K562 (cell line): ENCODE measurements around the gene SIX1. TPM values are rescaled to one million over a fixed set of nuclear protein-coding genes. Genes with fewer than 3 reads are reported as not detected.
A peak's percentile ranks its signal among the peaks of the same experiment; 100 is the strongest.

Experiments
- CTCF ChIP-seq, 3 experiments: IDR thresholded peaks in 2 of 3; conservative IDR thresholded peaks in 1 of 3; 2 replicates each; pipeline ENCODE4 v1.5.1; 2011 to 2012; ENCODE audit warnings: low read length in 3 of 3, mild to moderate bottlenecking in 3 of 3, control low read depth in 2 of 3, improper control_type of control experiment in 1 of 3, inconsistent platforms in 1 of 3, low read depth in 1 of 3, mixed read lengths in 1 of 3, moderate library complexity in 1 of 3; ENCODE audit not compliant: insufficient read depth in 2 of 3
- EGR1 ChIP-seq: fragments of 450-650 bp; conservative IDR thresholded peaks from 2 replicates; pipeline ENCODE4 v1.6.1; 2017; ENCODE audit warnings: mild to moderate bottlenecking
- ESRRA ChIP-seq: fragments of 450-650 bp; IDR thresholded peaks from 2 replicates; pipeline ENCODE4 v1.6.1; 2014; ENCODE audit warnings: low read depth, mild to moderate bottlenecking, moderate library complexity, borderline replicate concordance
- NONO ChIP-seq, 2 experiments: fragments of 200-400 bp in 1 of 2; fragments of 450-650 bp in 1 of 2; formaldehyde crosslinking in 1 of 2; IDR thresholded peaks; 2 replicates each; pipeline ENCODE4 v1.6.1; 2017; ENCODE audit warnings: low read depth in 2 of 2, mild to moderate bottlenecking in 2 of 2, moderate library complexity in 2 of 2, low read length in 1 of 2
- STAT5A ChIP-seq: IDR thresholded peaks from 2 replicates; pipeline ENCODE4 v1.6.1; 2012; ENCODE audit warnings: low read length, inconsistent platforms, borderline replicate concordance
- ZNF174 ChIP-seq: fragments of 250-450 bp; sonication (Bioruptor Pico); IDR thresholded peaks from 2 replicates; pipeline ENCODE4 v1.4.0; 2020; ENCODE audit warnings: mild to moderate bottlenecking
- polyA plus RNA-seq, 8 experiments: library from polyadenylated mRNA; depleted of rRNA in 4 of 8; stranded (reverse) in 5 of 8; unstranded in 3 of 8; fragments of >200 nt; fragmentation: Nextera tagmentation in 2 of 8; fragmentation: Illumina TruSeq in 1 of 8; extraction: Ambion mirVana in 2 of 8; extraction: Trizol in 1 of 8; gene quantifications; 2 replicates each; pipeline versions ENCODE4 v1.2.1 to v1.2.3, GENCODE V29; 2011 to 2014; ENCODE audit warnings: inconsistent platforms in 1 of 8, missing spikeins in 1 of 8
- total RNA-seq, 7 experiments: library from RNA; depleted of rRNA in 6 of 7; stranded (reverse); fragments of >200 nt in 6 of 7; fragmentation: Illumina TruSeq in 2 of 7; extraction: Trizol in 2 of 7; gene quantifications; 2 replicates each; pipeline versions ENCODE4 v1.2.1 to v1.2.3, GENCODE V29; 2011 to 2021; ENCODE audit warnings: low replicate concordance in 1 of 7
- TF ChIP-seq, protein P1 (sequence below): fragments of 200-400 bp; formaldehyde crosslinking; IDR thresholded peaks from 2 replicates; pipeline ENCODE4 v1.6.1; 2017; ENCODE audit warnings: mild to moderate bottlenecking, low read depth, low read length, moderate library complexity
- TF ChIP-seq, protein P2 (sequence below): sonication (generic); formaldehyde crosslinking; IDR thresholded peaks from 2 replicates; pipeline ENCODE4 v1.8.0; 2022; ENCODE audit warnings: mild to moderate bottlenecking, missing genetic modification reagents, borderline replicate concordance

The SIX1 gene
- total and polyA plus RNA-seq, 9 of the 15 experiments (the other 6 are each of a cell fraction or from before 2014, with no cell fraction given) = 0.27 to 0.80 (median 0.45) TPM

DNA sequence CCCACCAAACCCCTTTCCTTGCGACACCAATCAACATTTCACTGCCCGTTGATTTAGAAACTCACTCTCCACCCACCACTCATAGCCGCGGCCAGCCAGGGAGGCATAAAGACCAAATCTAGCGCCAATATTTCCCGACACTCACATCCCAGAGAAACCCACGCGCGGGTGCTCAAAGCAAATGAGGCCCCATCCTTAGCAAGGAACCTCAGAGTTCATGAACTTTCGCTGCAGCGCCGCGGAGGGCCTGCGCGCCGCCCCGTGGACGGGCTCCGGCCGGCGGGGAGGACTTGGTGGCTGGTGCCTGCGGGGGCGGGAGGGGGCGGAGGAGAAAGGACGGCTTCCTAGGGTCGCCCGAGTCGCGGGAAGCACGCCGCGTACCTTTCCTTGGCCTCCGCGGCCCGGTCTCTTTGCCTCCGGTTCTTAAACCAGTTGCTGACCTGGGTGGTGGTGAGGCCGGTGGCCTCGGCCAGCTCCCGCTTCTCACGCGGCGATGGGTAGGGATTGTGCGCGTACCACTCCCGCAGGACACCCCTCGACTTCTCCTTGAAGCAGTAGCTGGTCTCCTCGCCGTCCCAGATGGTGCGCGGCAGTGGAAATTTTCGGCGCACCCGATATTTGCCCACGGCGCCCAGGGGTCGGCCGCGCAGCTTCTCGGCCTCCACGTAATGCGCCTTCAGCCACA lies 886 bp downstream of the SIX1 start (continued):
- TF ChIP-seq, protein P1, sequence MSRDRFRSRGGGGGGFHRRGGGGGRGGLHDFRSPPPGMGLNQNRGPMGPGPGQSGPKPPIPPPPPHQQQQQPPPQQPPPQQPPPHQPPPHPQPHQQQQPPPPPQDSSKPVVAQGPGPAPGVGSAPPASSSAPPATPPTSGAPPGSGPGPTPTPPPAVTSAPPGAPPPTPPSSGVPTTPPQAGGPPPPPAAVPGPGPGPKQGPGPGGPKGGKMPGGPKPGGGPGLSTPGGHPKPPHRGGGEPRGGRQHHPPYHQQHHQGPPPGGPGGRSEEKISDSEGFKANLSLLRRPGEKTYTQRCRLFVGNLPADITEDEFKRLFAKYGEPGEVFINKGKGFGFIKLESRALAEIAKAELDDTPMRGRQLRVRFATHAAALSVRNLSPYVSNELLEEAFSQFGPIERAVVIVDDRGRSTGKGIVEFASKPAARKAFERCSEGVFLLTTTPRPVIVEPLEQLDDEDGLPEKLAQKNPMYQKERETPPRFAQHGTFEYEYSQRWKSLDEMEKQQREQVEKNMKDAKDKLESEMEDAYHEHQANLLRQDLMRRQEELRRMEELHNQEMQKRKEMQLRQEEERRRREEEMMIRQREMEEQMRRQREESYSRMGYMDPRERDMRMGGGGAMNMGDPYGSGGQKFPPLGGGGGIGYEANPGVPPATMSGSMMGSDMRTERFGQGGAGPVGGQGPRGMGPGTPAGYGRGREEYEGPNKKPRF = no peak
- TF ChIP-seq EGR1 (peak; percentile 82), STAT5A (no peak), NONO (IDR thresholded peaks at IDR 0.05; ENCODE audit: low read depth in 2 of 2, low read length in 1 of 2) (no peak), ESRRA (no peak), ZNF174 (CRISPR knock-in tag) (no peak), CTCF (IDR thresholded peaks at IDR 0.05 in 2 of 3, conservative IDR thresholded peaks at IDR 0.05 in 1 of 3; ENCODE audit: insufficient read depth in 2 of 3, low read depth in 1 of 3, low read length in 3 of 3) (0 out of 6 replicates have a peak, but pooled peaks of 1 of the 3 experiments have one; percentile 24)
- TF ChIP-seq, protein P2, sequence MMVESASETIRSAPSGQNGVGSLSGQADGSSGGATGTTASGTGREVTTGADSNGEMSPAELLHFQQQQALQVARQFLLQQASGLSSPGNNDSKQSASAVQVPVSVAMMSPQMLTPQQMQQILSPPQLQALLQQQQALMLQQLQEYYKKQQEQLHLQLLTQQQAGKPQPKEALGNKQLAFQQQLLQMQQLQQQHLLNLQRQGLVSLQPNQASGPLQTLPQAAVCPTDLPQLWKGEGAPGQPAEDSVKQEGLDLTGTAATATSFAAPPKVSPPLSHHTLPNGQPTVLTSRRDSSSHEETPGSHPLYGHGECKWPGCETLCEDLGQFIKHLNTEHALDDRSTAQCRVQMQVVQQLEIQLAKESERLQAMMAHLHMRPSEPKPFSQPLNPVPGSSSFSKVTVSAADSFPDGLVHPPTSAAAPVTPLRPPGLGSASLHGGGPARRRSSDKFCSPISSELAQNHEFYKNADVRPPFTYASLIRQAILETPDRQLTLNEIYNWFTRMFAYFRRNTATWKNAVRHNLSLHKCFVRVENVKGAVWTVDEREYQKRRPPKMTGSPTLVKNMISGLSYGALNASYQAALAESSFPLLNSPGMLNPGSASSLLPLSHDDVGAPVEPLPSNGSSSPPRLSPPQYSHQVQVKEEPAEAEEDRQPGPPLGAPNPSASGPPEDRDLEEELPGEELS (CRISPR knock-in tag) = no peak
